NT2/D1 (cell line): Measurements from ENCODE around the gene CYB5A.

ENCODE experiments used
- YY1 ChIP-seq: IDR thresholded peaks from 2 replicates; pipeline ENCODE4 v1.6.1; 2011; ENCODE audit not compliant: insufficient read length, insufficient read depth
- ZNF274 ChIP-seq: IDR thresholded peaks from 2 replicates; pipeline ENCODE4 v1.6.1; 2011; ENCODE audit warnings: mild to moderate bottlenecking, low read depth, low read length

DNA sequence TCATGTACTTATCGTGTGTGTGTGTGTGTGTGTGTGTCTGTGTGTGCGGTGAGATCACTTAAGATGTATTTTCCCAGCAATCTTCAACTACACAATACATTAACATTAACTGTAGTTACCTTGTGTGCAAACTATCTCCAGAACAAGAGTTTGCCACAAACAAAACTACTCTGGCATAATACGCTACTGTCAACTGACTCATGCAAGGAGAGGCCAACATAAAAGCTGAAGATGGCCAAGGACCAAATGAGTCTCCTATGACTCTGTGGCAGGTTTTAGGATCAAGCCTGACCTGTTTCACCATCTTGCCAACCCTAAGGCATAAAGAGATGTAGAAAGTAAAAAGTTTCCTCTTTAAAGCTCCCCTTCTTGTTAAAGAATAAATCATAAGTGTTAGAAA lies 20.1 kb downstream of the CYB5A start:
- TF ChIP-seq YY1 (no peak), ZNF274 (no peak)
